Measurements from ENCODE around the gene SLC66A2. TPM values are rescaled to one million over a fixed set of nuclear protein-coding genes. Genes with fewer than 3 reads are reported as not detected.
A peak's percentile ranks its signal among the peaks of the same experiment; 100 is the strongest.

SLC66A2 gene
- total RNA-seq, 4 donors from 2014 or later, result 30.4 to 49.6 (median 35.1) TPM

GRCh38 chr18:79950515-79951341, 725 bp downstream of the SLC66A2 start:
- peaks cover 28 to 88% (median 36%) of the 10 kb centered on the region in 3 donors for H3K4me1 ChIP-seq
- TF ChIP-seq CTCF (IDR thresholded peaks at IDR 0.05), result no peak
- TF ChIP-seq POLR2A (IDR thresholded peaks at IDR 0.05), result peak in 1 of 4 donors; percentile 20
- peak overlapping the region; percentile 86 to 99 (median 99) for H3K4me3 ChIP-seq
- peaks cover 0 to 30% (median 0%) of the 10 kb centered on the region in 3 donors for H3K36me3 ChIP-seq
- intact Hi-C loops (cut with DNase I), result no loop called here
- 14% methylated on average over 1 of the region's 81 CpGs; no CpG with 5 or more reads in 1 of the 2 donors for WGBS, 2 donors
- H3K9me3 ChIP-seq, result no peaks in the 10 kb centered on the region
- peak overlapping the region; percentile 91 to 98 (median 96) for H3K27ac ChIP-seq
- DNase-seq, result no peak
- no peaks in the 10 kb centered on the region for H3K27me3 ChIP-seq

GRCh38 chr18:79949697-79950487, 1.6 kb downstream of the SLC66A2 start:
- Histone ChIP-seq H3K27me3 (no peaks in the 10 kb centered on the region), H3K36me3 (peaks cover 0 to 37% (median 0%) of the 10 kb centered on the region in 3 donors), H3K27ac (peak overlapping the region; percentile 91 to 98 (median 96)), H3K4me3 (peak overlapping the region; percentile 86 to 99 (median 99)), H3K9me3 (no peaks in the 10 kb centered on the region), H3K4me1 (peaks cover 28 to 88% (median 44%) of the 10 kb centered on the region in 3 donors)
- DNase-seq, result peak; percentile 15
- 56 to 58% methylated on average over 10 to 12 of the region's 12 CpGs for WGBS, 2 donors
- intact Hi-C loops (cut with DNase I), result loop anchor here (10.0 kb wide), 1 partner anchor 265 kb away; no protein-coding TSS in a partner anchor
- TF ChIP-seq POLR2A (IDR thresholded peaks at IDR 0.05) (no peak), CTCF (IDR thresholded peaks at IDR 0.05) (no peak)

GRCh38 chr18:79948719-79949411, 2.6 kb downstream of the SLC66A2 start:
- DNase-seq, result no peak
- Histone ChIP-seq H3K36me3 (peaks cover 0 to 37% (median 0%) of the 10 kb centered on the region in 3 donors), H3K9me3 (no peaks in the 10 kb centered on the region), H3K4me1 (peaks cover 30 to 88% (median 50%) of the 10 kb centered on the region in 3 donors), H3K4me3 (peak overlapping the region in 1 of 4 donors; percentile 99), H3K27ac (peak overlapping the region in 2 of 4 donors; percentile 91 to 98), H3K27me3 (no peaks in the 10 kb centered on the region)
- WGBS, 2 donors, result 86 to 89% methylated on average over 17 to 18 of the region's 23 CpGs
- intact Hi-C loops (cut with DNase I), result loop anchor here (10.0 kb wide), 1 partner anchor 264 kb away; no protein-coding TSS in a partner anchor
- TF ChIP-seq CTCF (IDR thresholded peaks at IDR 0.05) (no peak), POLR2A (IDR thresholded peaks at IDR 0.05) (no peak)

- no peaks in the 10 kb centered on the region for H3K27me3 ChIP-seq
- H3K9me3 ChIP-seq, result no peaks in the 10 kb centered on the region
- peak overlapping the region in 1 of 4 donors; percentile 39 for H3K27ac ChIP-seq
- WGBS, 2 donors, result 91 to 94% methylated on average over 13 of the region's 15 CpGs
- no peak for DNase-seq
- intact Hi-C loops (cut with DNase I), result loop anchor here (10.0 kb wide), 1 partner anchor 263 kb away; no protein-coding TSS in a partner anchor
- H3K4me3 ChIP-seq, result no peak overlapping the region
- peaks cover 0 to 43% (median 0%) of the 10 kb centered on the region in 3 donors for H3K36me3 ChIP-seq
- TF ChIP-seq POLR2A (IDR thresholded peaks at IDR 0.05), result no peak
- TF ChIP-seq CTCF (IDR thresholded peaks at IDR 0.05), result no peak
- peaks cover 30 to 91% (median 54%) of the 10 kb centered on the region in 3 donors for H3K4me1 ChIP-seq
Measured at GRCh38 chr18:79947881-79948610, 3.4 kb downstream of the SLC66A2 start.
